WERI-Rb-1 (cell line): ENCODE data around the gene TMCO4.

ENCODE experiments used
- DNase-seq: peaks from one replicate; pipeline ENCODE4 v3.0.0-alpha.2; 2020
- H3K27ac ChIP-seq: fragments of 250-450 bp; sonication (Bioruptor Pico); 2 replicates; pipeline ENCODE4 v1.5.1; 2020; ENCODE audit warnings: mild to moderate bottlenecking, moderate library complexity
- H3K27me3 ChIP-seq: fragments of 250-450 bp; sonication (Bioruptor Pico); 2 replicates; pipeline ENCODE4 v1.5.1; 2021; ENCODE audit warnings: mild to moderate bottlenecking, low read depth, moderate library complexity; ENCODE audit not compliant: insufficient read depth, severe bottlenecking
- H3K36me3 ChIP-seq: fragments of 250-450 bp; sonication (Bioruptor Pico); 2 replicates; pipeline ENCODE4 v1.5.1; 2020; ENCODE audit warnings: mild to moderate bottlenecking, moderate library complexity
- H3K4me3 ChIP-seq: 2 replicates; pipeline ENCODE4 v1.5.1; 2011; ENCODE audit warnings: low read depth, mild to moderate bottlenecking, control low read depth, low read length
- H3K9me3 ChIP-seq: fragments of 250-450 bp; sonication (Bioruptor Pico); 2 replicates; pipeline ENCODE4 v1.5.1; 2021; ENCODE audit warnings: mild to moderate bottlenecking, moderate library complexity; ENCODE audit not compliant: severe bottlenecking
- CTCF ChIP-seq: IDR thresholded peaks from 2 replicates; pipeline ENCODE4 v1.5.1; 2011; ENCODE audit warnings: low read depth, mild to moderate bottlenecking, control low read depth, inconsistent platforms, low read length

TMCO4 gene

GRCh38 chr1:19738076-19738475 is 61.6 kb downstream of the TMCO4 start:
- Histone ChIP-seq H3K4me3 (no peak overlapping the region), H3K27me3 (no peaks in the 10 kb centered on the region), H3K27ac (no peak overlapping the region), H3K9me3 (no peaks in the 10 kb centered on the region), H3K36me3 (no peaks in the 10 kb centered on the region)
- TF ChIP-seq CTCF, result no peak
- DNase-seq, result no peak

DNA sequence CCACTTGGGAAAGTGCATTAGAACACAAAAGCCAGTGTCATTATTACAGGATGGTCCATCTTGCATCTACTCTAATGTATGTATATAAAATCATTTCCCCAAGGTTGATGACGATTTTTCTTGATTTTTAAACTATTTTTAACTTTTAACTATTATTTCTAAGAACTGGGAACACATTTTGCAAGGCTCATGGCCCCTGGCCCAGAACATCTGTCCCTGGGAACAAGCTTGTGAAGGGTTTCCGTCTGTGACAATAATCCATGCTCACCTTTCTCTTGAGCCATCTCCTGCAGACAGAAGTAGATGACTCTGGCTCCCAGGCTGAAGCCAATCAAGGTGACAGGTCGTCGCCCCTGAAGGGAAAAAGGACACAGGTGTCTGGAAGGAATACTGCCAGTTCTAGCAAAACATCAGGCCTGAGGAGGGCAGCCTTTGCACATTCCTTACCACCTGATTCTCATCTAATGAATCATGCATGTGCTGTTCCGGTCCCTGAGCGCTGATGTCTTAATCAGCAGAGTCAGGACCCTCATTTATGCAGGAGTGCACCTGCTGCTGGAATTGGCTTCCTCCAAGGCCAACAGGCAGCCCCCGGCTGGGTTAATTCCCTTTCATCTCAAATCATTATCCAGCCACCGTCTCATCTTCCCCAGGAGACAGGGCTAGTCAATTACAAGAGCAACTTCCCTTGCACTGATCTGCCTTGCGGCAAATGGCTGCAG is 62.5 kb downstream of the TMCO4 start:
- peak; percentile 64 for TF ChIP-seq CTCF
- Histone ChIP-seq H3K9me3 (no peaks in the 10 kb centered on the region), H3K27me3 (no peaks in the 10 kb centered on the region), H3K4me3 (no peak overlapping the region), H3K36me3 (no peaks in the 10 kb centered on the region), H3K27ac (no peak overlapping the region)
- peak; percentile 62 for DNase-seq

DNA sequence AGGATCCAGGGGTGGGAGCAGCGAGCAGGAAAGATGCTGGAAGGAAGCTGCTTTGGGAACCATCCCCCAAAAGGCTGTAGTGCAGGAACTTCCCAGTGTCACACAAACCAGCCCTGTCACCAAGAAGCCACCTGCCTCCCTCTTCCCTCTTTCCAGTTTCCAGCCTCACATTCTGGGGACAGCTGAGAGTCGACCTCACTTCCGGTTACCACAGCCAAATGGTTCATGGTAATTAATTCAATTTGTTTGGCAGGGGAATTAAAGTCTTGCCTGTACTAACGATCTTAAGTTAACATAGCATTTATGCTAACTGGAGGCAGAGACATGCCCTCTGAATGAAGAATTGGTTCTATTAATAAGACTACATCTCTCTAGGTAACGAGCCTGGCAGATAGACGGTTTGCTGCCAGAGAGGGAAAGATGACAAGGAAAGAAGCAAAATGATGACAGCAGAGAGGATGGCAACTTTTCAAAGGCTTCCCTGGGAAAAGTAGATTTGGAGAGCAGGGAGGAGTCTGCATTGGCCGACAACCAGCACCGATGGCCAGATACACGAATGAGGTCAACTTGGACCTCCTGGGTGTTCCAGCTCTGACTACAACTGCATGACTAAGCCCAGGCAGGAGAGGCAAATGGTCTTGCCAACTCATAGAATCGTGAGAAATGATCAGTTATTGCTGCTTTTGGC is 64.1 kb downstream of the TMCO4 start:
- Histone ChIP-seq H3K36me3 (no peaks in the 10 kb centered on the region), H3K4me3 (no peak overlapping the region), H3K9me3 (no peaks in the 10 kb centered on the region), H3K27ac (no peak overlapping the region), H3K27me3 (no peaks in the 10 kb centered on the region)
- no peak for DNase-seq
- TF ChIP-seq CTCF, result no peak

DNA sequence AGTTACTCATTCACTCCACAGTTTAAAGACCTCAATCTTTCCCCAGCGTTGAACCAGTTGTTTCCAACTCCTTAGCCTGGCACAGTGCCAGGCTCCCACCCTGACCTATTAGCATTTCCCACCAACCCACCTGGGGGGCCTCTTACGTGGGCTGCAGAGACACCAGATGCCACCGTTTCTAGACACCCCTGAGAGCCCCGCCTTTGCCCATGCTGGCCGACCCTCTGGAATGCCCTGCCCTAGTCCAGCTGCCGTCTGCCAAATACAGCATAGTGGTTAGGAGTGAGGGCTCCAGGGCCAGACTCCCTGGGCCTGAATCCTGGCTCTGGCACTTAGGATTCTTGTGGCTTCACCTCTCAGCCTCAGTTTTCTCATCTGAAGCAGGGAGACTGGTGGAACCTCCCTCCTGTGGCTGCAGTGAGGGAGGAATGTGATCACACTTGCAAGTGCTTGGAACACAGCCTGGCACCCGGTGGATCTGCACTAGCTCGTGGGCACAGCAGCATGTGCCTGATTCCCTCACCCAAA is 65.2 kb downstream of the TMCO4 start:
- TF ChIP-seq CTCF, result no peak
- Histone ChIP-seq H3K36me3 (no peaks in the 10 kb centered on the region), H3K9me3 (peaks cover 9% of the 10 kb centered on the region), H3K27ac (no peak overlapping the region), H3K4me3 (no peak overlapping the region), H3K27me3 (no peaks in the 10 kb centered on the region)
- DNase-seq, result no peak

- TF ChIP-seq CTCF, result no peak
- peak; percentile 19 for DNase-seq
- no peak overlapping the region for H3K4me3 ChIP-seq
- H3K9me3 ChIP-seq, result peaks cover 9% of the 10 kb centered on the region
- no peaks in the 10 kb centered on the region for H3K36me3 ChIP-seq
- H3K27me3 ChIP-seq, result no peaks in the 10 kb centered on the region
- H3K27ac ChIP-seq, result no peak overlapping the region
Measured at GRCh38 chr1:19734056-19734455, 65.7 kb downstream of the TMCO4 start.
